HCT116 (cell line): ENCODE measurements around the gene NFATC1.

ENCODE experiments used
- CEBPB ChIP-seq: IDR thresholded peaks from 2 replicates; pipeline ENCODE4 v1.6.1; 2012; ENCODE audit warnings: low read depth
- EZH2 ChIP-seq: fragments of 200-600 bp; sonication (generic); IDR thresholded peaks from 2 replicates; pipeline ENCODE4 v1.6.1; 2017; ENCODE audit warnings: antibody characterized with exemption, mixed run types
- EZH2phosphoT487 ChIP-seq: fragments of 200-600 bp; IDR thresholded peaks from 2 replicates; pipeline ENCODE4 v1.6.1; 2018; ENCODE audit warnings: antibody characterized with exemption, borderline replicate concordance
- JUND ChIP-seq: IDR thresholded peaks from 2 replicates; pipeline ENCODE4 v1.6.1; 2012
- POLR2A ChIP-seq: IDR thresholded peaks from 2 replicates; pipeline ENCODE4 v1.7.0; 2011; ENCODE audit warnings: borderline replicate concordance; ENCODE audit not compliant: insufficient read depth, insufficient read length; ENCODE audit errors: extremely low read depth
- POLR2AphosphoS5 ChIP-seq: IDR thresholded peaks from 2 replicates; pipeline ENCODE4 v1.6.1; 2011; ENCODE audit warnings: mild to moderate bottlenecking, low read depth, low read length, moderate library complexity
- RAD21 ChIP-seq: IDR thresholded peaks from 2 replicates; pipeline ENCODE4 v1.6.1; 2012; ENCODE audit warnings: low read depth, mild to moderate bottlenecking
- SIN3A ChIP-seq: IDR thresholded peaks from 2 replicates; pipeline ENCODE4 v1.6.1; 2012; ENCODE audit warnings: low read depth
- ZFX ChIP-seq: fragments of 450-650 bp; IDR thresholded peaks from 2 replicates; pipeline ENCODE4 v1.6.1; 2017
- TF ChIP-seq, protein P1 (sequence below), 3 experiments: fragments of 200-600 bp in 1 of 3; sonication (generic) in 1 of 3; IDR thresholded peaks in 2 of 3; conservative IDR thresholded peaks in 1 of 3; 2 replicates each; pipeline ENCODE4 v1.5.1; 2012 to 2017; ENCODE audit warnings: low read depth in 2 of 3, low read length in 2 of 3, antibody characterized with exemption in 1 of 3, borderline replicate concordance in 1 of 3, control low read depth in 1 of 3, mild to moderate bottlenecking in 1 of 3, mixed read lengths in 1 of 3, mixed run types in 1 of 3, moderate library complexity in 1 of 3; ENCODE audit not compliant: insufficient read depth in 1 of 3
- TF ChIP-seq, protein P2 (sequence below): IDR thresholded peaks from 2 replicates; pipeline ENCODE4 v1.6.1; 2012; ENCODE audit warnings: low read depth
- TF ChIP-seq, protein P3 (sequence below): IDR thresholded peaks from 2 replicates; pipeline ENCODE4 v1.6.1; 2011; ENCODE audit warnings: mild to moderate bottlenecking, low read length, moderate library complexity; ENCODE audit not compliant: insufficient replicate concordance; ENCODE audit errors: extremely low read depth

DNA sequence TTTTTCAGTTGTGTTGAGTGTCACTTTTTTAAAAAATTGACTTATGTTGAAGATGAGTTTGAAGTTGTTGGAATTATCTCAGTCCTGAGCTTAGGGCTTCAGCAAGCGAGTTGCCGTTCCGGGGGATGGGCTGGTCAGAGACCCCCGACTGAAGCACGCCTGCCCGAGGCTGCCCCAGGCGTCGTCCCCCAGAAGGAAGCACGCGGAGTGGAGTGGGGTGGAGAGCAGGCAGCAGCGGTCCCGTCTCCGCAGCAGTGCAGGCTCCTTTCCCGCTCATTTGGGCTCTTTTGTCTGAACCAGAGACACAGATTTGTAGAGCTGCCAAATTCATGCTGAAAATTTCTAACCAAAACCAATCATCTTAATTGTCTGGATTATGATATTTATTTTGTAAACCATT lies 33.7 kb downstream of the NFATC1 start:
- TF ChIP-seq, protein P1, sequence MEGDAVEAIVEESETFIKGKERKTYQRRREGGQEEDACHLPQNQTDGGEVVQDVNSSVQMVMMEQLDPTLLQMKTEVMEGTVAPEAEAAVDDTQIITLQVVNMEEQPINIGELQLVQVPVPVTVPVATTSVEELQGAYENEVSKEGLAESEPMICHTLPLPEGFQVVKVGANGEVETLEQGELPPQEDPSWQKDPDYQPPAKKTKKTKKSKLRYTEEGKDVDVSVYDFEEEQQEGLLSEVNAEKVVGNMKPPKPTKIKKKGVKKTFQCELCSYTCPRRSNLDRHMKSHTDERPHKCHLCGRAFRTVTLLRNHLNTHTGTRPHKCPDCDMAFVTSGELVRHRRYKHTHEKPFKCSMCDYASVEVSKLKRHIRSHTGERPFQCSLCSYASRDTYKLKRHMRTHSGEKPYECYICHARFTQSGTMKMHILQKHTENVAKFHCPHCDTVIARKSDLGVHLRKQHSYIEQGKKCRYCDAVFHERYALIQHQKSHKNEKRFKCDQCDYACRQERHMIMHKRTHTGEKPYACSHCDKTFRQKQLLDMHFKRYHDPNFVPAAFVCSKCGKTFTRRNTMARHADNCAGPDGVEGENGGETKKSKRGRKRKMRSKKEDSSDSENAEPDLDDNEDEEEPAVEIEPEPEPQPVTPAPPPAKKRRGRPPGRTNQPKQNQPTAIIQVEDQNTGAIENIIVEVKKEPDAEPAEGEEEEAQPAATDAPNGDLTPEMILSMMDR (IDR thresholded peaks at IDR 0.05 in 2 of 3, conservative IDR thresholded peaks at IDR 0.05 in 1 of 3; ENCODE audit: borderline replicate concordance in 1 of 3, insufficient read depth in 1 of 3, low read depth in 2 of 3, low read length in 2 of 3) = no peak
- TF ChIP-seq, protein P2, sequence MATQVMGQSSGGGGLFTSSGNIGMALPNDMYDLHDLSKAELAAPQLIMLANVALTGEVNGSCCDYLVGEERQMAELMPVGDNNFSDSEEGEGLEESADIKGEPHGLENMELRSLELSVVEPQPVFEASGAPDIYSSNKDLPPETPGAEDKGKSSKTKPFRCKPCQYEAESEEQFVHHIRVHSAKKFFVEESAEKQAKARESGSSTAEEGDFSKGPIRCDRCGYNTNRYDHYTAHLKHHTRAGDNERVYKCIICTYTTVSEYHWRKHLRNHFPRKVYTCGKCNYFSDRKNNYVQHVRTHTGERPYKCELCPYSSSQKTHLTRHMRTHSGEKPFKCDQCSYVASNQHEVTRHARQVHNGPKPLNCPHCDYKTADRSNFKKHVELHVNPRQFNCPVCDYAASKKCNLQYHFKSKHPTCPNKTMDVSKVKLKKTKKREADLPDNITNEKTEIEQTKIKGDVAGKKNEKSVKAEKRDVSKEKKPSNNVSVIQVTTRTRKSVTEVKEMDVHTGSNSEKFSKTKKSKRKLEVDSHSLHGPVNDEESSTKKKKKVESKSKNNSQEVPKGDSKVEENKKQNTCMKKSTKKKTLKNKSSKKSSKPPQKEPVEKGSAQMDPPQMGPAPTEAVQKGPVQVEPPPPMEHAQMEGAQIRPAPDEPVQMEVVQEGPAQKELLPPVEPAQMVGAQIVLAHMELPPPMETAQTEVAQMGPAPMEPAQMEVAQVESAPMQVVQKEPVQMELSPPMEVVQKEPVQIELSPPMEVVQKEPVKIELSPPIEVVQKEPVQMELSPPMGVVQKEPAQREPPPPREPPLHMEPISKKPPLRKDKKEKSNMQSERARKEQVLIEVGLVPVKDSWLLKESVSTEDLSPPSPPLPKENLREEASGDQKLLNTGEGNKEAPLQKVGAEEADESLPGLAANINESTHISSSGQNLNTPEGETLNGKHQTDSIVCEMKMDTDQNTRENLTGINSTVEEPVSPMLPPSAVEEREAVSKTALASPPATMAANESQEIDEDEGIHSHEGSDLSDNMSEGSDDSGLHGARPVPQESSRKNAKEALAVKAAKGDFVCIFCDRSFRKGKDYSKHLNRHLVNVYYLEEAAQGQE = no peak
- no peak for TF ChIP-seq POLR2A
- no peak for TF ChIP-seq EZH2
- no peak for TF ChIP-seq EZH2phosphoT487
- no peak for TF ChIP-seq SIN3A
- no peak for TF ChIP-seq RAD21
- TF ChIP-seq POLR2AphosphoS5 = no peak
- no peak for TF ChIP-seq CEBPB
- TF ChIP-seq JUND = no peak
- no peak for TF ChIP-seq ZFX
- TF ChIP-seq, protein P3, sequence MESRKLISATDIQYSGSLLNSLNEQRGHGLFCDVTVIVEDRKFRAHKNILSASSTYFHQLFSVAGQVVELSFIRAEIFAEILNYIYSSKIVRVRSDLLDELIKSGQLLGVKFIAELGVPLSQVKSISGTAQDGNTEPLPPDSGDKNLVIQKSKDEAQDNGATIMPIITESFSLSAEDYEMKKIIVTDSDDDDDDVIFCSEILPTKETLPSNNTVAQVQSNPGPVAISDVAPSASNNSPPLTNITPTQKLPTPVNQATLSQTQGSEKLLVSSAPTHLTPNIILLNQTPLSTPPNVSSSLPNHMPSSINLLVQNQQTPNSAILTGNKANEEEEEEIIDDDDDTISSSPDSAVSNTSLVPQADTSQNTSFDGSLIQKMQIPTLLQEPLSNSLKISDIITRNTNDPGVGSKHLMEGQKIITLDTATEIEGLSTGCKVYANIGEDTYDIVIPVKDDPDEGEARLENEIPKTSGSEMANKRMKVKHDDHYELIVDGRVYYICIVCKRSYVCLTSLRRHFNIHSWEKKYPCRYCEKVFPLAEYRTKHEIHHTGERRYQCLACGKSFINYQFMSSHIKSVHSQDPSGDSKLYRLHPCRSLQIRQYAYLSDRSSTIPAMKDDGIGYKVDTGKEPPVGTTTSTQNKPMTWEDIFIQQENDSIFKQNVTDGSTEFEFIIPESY = no peak
